Breast epithelium (tissue), 3 donors: ENCODE measurements around the gene PIP5KL1.

Experiments
- CTCF ChIP-seq, 3 donors: fragments of 450-650 bp; IDR thresholded peaks; one replicate each; pipeline ENCODE4 v1.5.1; 2016 to 2017; ENCODE audit warnings: antibody characterized with exemption in 3 of 3, mild to moderate bottlenecking in 3 of 3, moderate library complexity in 3 of 3
- POLR2A ChIP-seq: fragments of 450-650 bp; IDR thresholded peaks from one replicate; pipeline ENCODE4 v1.6.1; 2016; ENCODE audit warnings: antibody characterized with exemption, mild to moderate bottlenecking, moderate library complexity
- POLR2AphosphoS5 ChIP-seq, 3 donors: sonication (generic); formaldehyde crosslinking; IDR thresholded peaks; one replicate each; pipeline ENCODE4 v1.6.1; 2017; ENCODE audit warnings: antibody characterized with exemption in 3 of 3

- TF ChIP-seq CTCF (IDR thresholded peaks at IDR 0.05) = no peak
- no peak for TF ChIP-seq POLR2A
- TF ChIP-seq POLR2AphosphoS5 (IDR thresholded peaks at IDR 0.05) = no peak
Observed at GRCh38 chr9:127887792-127888191, 42.8 kb downstream of the PIP5KL1 start.
